Stimulated activated naive B cell treated with anti-CD40 and anti-IgM and Interleukin-4, amounts not matched to agents 10 μg/mL and 1 μg/mL and 100 μg/mL, for 72 hours (primary cell): ENCODE measurements around the gene CTBP1.
A peak's percentile ranks its signal among the peaks of the same experiment; 100 is the strongest.

Source experiments
- ATAC-seq, 2 donors: fragments of 150-1000 bp; cut with Tn5 transposase; replicated peaks; 2 replicates each; pipeline ENCODE4 v1.10.0; 2021; ENCODE audit warnings: moderate library complexity in 1 of 2
- DNase-seq: peaks from one replicate; pipeline ENCODE4 v3.0.0; 2021
- H3K27ac Mint-ChIP-seq: one replicate; pipeline ENCODE4 v1.8.0; 2022; ENCODE audit warnings: mild to moderate bottlenecking, mixed read lengths
- H3K27me3 Mint-ChIP-seq, 2 donors: one replicate each; pipeline ENCODE4 v1.8.0; 2022; ENCODE audit warnings: mixed read lengths in 2 of 2
- H3K36me3 Mint-ChIP-seq, 2 donors: one replicate each; pipeline ENCODE4 v1.8.0; 2022; ENCODE audit warnings: mixed read lengths in 2 of 2, mild to moderate bottlenecking in 1 of 2
- H3K4me1 Mint-ChIP-seq, 2 donors: one replicate each; pipeline ENCODE4 v1.8.0; 2022; ENCODE audit warnings: mixed read lengths in 2 of 2, mild to moderate bottlenecking in 1 of 2
- H3K4me3 Mint-ChIP-seq, 2 donors: one replicate each; pipeline ENCODE4 v1.8.0; 2022; ENCODE audit warnings: mild to moderate bottlenecking in 2 of 2, mixed read lengths in 2 of 2, moderate library complexity in 1 of 2
- H3K9me3 Mint-ChIP-seq, 2 donors: one replicate each; pipeline ENCODE4 v1.8.0; 2022; ENCODE audit warnings: mixed read lengths in 2 of 2, mild to moderate bottlenecking in 1 of 2

The CTBP1 gene

DNA sequence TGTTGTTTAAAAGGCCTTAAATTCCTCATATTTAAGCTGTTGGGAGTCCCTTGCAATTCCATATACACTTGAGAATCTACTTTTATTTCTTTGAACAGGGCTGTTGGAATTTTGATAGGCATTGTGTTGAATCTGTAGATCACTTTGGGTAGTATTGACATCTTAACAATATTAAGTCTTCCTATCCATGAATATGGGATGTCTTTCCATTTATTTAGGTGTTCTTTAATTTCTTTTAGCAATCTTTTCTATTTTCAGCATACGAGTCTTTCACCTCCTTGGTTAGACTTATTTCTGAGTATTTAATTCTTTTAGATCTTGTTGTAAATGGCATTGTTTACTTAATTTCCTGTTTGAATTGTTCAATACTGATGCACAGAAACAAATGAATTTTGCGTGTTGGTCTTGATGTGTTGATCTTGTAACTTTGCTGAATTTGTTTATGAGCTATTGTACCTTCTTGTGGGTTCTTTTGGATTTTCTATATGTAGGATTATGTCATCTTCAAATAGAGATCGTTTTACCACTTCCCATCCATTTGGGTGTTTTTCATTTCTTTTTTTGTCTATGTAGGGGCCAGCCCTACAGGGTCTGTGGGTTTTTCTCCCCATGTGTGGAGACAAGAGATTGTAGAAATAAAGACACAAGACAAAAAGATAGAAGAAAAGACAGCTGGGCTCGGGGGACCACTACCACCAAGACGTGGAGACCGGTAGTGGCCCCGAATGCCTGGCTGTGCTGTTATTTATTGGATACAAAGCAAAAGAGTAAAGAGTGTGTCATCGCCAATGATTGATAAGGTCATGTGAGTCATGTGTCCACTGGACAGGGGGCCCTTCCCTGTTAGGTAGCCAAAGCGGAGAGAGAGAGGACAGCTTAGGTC is 18.2 kb upstream of the CTBP1 start:
- Mint-ChIP-seq H3K9me3 (peaks cover 4% of the 10 kb centered on the region in 2 donors), H3K36me3 (peaks cover 0 to 7% of the 10 kb centered on the region in 2 donors), H3K4me1 (peaks cover 24 to 26% of the 10 kb centered on the region in 2 donors), H3K27ac (peak overlapping the region; percentile 88), H3K27me3 (no peaks in the 10 kb centered on the region), H3K4me3 (peak overlapping the region; percentile 81 to 82)
- DNase-seq = no peak
- peak; percentile 60 to 67 for ATAC-seq

GRCh38 chr4:1265351-1265750 is 16.4 kb upstream of the CTBP1 start:
- Mint-ChIP-seq H3K9me3 (peaks cover 2 to 4% of the 10 kb centered on the region in 2 donors), H3K27me3 (no peaks in the 10 kb centered on the region), H3K36me3 (peaks cover 0 to 7% of the 10 kb centered on the region in 2 donors), H3K27ac (no peak overlapping the region), H3K4me3 (no peak overlapping the region), H3K4me1 (peaks cover 26 to 27% of the 10 kb centered on the region in 2 donors)
- DNase-seq (no peak), ATAC-seq (no peak)

GRCh38 chr4:1264942-1265341 is 16.0 kb upstream of the CTBP1 start:
- DNase-seq = no peak
- no peak overlapping the region for H3K4me3 Mint-ChIP-seq
- H3K27me3 Mint-ChIP-seq = no peaks in the 10 kb centered on the region
- peaks cover 0 to 2% of the 10 kb centered on the region in 2 donors for H3K9me3 Mint-ChIP-seq
- peaks cover 0 to 7% of the 10 kb centered on the region in 2 donors for H3K36me3 Mint-ChIP-seq
- no peak for ATAC-seq
- H3K4me1 Mint-ChIP-seq = peaks cover 24% of the 10 kb centered on the region in 2 donors
- H3K27ac Mint-ChIP-seq = no peak overlapping the region

- H3K4me1 Mint-ChIP-seq = peaks cover 10 to 13% of the 10 kb centered on the region in 2 donors
- no peak for ATAC-seq
- H3K36me3 Mint-ChIP-seq = peaks cover 1 to 5% of the 10 kb centered on the region in 2 donors
- no peak for DNase-seq
- H3K9me3 Mint-ChIP-seq = peaks cover 0 to 1% of the 10 kb centered on the region in 2 donors
- H3K27ac Mint-ChIP-seq = no peak overlapping the region
- no peaks in the 10 kb centered on the region for H3K27me3 Mint-ChIP-seq
- no peak overlapping the region for H3K4me3 Mint-ChIP-seq
Observed at GRCh38 chr4:1261107-1261928, 12.4 kb upstream of the CTBP1 start.

DNA sequence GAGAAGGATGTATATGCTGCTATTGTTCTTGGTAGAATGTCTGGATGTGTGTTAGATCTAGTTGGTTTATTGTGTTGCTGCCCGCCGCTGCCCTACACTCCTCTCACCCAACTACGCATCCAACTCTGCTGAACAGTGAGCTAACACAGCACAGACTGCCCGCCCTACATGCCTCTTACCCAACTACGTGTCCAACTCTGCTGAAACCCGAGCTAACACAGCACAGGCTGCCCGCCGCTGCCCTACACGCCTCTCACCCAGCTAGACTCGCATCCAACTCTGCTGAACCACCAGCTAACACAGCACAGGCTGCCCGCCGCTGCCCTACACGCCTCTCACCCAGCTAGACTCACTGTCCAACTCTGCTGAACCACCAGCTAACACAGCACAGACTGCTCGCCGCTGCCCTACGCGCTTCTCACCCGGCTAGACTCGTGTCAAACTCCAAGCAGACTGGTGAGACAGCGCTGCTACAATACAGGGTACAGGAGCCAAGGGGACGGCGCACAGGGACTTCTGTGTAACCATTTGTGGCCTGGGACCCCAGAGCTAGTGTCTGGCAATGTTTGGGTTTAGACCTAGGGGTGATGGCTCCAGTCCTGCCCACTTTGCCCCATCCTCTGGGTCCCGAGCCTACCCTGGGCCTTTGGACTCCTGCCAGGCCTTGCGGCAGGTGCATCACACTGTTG is 11.6 kb upstream of the CTBP1 start:
- DNase-seq (no peak), ATAC-seq (no peak)
- Mint-ChIP-seq H3K4me3 (no peak overlapping the region), H3K9me3 (peaks cover 0 to 1% of the 10 kb centered on the region in 2 donors), H3K36me3 (peaks cover 3 to 4% of the 10 kb centered on the region in 2 donors), H3K27ac (peak overlapping the region; percentile 68), H3K27me3 (no peaks in the 10 kb centered on the region), H3K4me1 (peaks cover 9 to 21% of the 10 kb centered on the region in 2 donors)

- DNase-seq = no peak
- H3K27ac Mint-ChIP-seq = peak overlapping the region; percentile 34
Observed at GRCh38 chr4:1259966-1260365, 11.0 kb upstream of the CTBP1 start.

DNA sequence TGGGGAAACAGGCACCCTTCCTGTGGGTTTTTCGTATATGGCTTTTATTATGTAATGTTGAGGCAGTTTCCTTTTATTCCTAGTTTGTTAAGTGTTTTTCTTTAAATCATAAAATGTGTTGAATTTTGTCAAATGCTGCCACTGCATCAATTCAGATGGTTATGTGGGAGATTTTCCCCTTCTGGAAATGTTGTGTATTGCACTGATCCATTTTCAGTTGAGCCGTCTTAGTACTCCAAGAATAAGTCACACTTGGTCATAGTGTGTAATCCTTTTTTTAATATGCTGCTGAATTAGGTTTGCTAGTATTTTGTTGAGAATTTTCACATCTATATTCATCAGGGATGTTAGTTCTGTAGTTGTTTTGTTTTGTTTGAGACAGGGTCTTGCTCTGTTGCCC is 9.5 kb upstream of the CTBP1 start:
- no peak for DNase-seq
- H3K27ac Mint-ChIP-seq = no peak overlapping the region
- no peak overlapping the region for H3K4me3 Mint-ChIP-seq
- ATAC-seq = no peak
- H3K4me1 Mint-ChIP-seq = peaks cover 14 to 26% of the 10 kb centered on the region in 2 donors
- H3K9me3 Mint-ChIP-seq = peaks cover 0 to 3% of the 10 kb centered on the region in 2 donors
- H3K36me3 Mint-ChIP-seq = peaks cover 14 to 18% of the 10 kb centered on the region in 2 donors
- H3K27me3 Mint-ChIP-seq = no peaks in the 10 kb centered on the region

More at GRCh38 chr4:1259966-1260365, 11.0 kb upstream of the CTBP1 start:
- ATAC-seq = peak in 1 of 2 donors; percentile 36
- Mint-ChIP-seq H3K27me3 (no peaks in the 10 kb centered on the region), H3K4me3 (no peak overlapping the region), H3K4me1 (peaks cover 9 to 22% of the 10 kb centered on the region in 2 donors), H3K9me3 (peaks cover 0 to 1% of the 10 kb centered on the region in 2 donors), H3K36me3 (peaks cover 3 to 5% of the 10 kb centered on the region in 2 donors)

DNA sequence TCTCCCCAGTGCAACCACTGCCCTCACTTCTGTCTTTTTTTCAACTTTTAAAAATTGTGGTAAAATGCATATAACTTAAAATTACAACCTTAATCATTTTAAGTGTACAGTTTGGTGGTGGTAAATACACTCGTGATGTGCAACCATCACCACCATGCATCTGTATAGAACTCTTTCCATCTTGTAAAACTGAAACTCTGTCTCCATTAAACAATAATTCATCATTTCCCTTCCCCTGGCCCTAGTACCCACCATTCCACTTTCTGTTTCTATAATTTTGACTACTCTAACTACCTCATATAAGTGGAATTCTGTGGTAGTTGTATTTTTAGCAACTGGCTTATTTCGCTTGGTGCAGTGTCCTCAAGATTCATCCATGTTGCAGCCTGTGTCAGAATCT is 6.8 kb upstream of the CTBP1 start:
- H3K36me3 Mint-ChIP-seq = peaks cover 33 to 40% of the 10 kb centered on the region in 2 donors
- ATAC-seq (peak in 1 of 2 donors; percentile 33), DNase-seq (no peak)
- no peak overlapping the region for H3K4me3 Mint-ChIP-seq
- no peak overlapping the region for H3K27ac Mint-ChIP-seq
- no peaks in the 10 kb centered on the region for H3K27me3 Mint-ChIP-seq
- H3K9me3 Mint-ChIP-seq = peaks cover 0 to 3% of the 10 kb centered on the region in 2 donors
- H3K4me1 Mint-ChIP-seq = peaks cover 25 to 50% of the 10 kb centered on the region in 2 donors

- Mint-ChIP-seq H3K9me3 (peaks cover 0 to 3% of the 10 kb centered on the region in 2 donors), H3K36me3 (peaks cover 34 to 46% of the 10 kb centered on the region in 2 donors), H3K4me3 (no peak overlapping the region), H3K27ac (no peak overlapping the region), H3K27me3 (no peaks in the 10 kb centered on the region), H3K4me1 (peaks cover 28 to 55% of the 10 kb centered on the region in 2 donors)
- DNase-seq (no peak), ATAC-seq (no peak)
Observed at GRCh38 chr4:1255151-1255550, 6.2 kb upstream of the CTBP1 start.

GRCh38 chr4:1253831-1254230 is 4.9 kb upstream of the CTBP1 start:
- no peak overlapping the region for H3K4me3 Mint-ChIP-seq
- H3K36me3 Mint-ChIP-seq = peaks cover 36 to 52% of the 10 kb centered on the region in 2 donors
- no peak overlapping the region for H3K27ac Mint-ChIP-seq
- H3K9me3 Mint-ChIP-seq = peaks cover 0 to 3% of the 10 kb centered on the region in 2 donors
- H3K27me3 Mint-ChIP-seq = no peaks in the 10 kb centered on the region
- H3K4me1 Mint-ChIP-seq = peaks cover 33 to 55% of the 10 kb centered on the region in 2 donors
- ATAC-seq (no peak), DNase-seq (no peak)

DNA sequence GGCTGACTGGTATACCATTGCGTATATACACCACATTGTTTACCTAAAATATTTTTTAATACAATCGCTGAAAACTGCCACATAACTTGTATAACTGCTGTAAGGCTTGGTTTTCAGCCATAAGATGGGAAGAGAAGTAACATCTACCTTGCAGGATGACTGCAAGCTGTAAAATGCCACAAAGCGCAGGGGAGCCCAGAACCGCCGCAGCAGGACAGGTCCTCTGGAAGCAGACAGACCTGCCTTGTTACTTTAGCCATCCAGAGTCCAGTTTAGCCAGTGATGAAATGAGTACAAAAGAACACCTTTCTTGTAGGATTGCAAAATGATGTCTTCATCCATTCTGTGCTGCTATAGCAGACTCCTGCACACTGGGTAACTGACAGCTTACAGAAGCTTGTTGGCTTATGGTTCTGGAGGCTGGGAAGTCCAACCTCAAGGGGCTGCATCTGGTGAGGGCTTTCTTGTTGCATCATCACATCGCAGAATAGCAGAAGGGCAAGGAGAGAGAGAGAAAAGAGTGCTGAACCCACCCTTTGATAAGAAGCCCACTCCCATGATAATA is 4.1 kb upstream of the CTBP1 start:
- peaks cover 0 to 3% of the 10 kb centered on the region in 2 donors for H3K9me3 Mint-ChIP-seq
- no peaks in the 10 kb centered on the region for H3K27me3 Mint-ChIP-seq
- no peak overlapping the region for H3K27ac Mint-ChIP-seq
- H3K4me3 Mint-ChIP-seq = no peak overlapping the region
- H3K4me1 Mint-ChIP-seq = peaks cover 33 to 55% of the 10 kb centered on the region in 2 donors
- DNase-seq = no peak
- no peak for ATAC-seq
- peaks cover 36 to 52% of the 10 kb centered on the region in 2 donors for H3K36me3 Mint-ChIP-seq

- Mint-ChIP-seq H3K27me3 (no peaks in the 10 kb centered on the region), H3K4me1 (peaks cover 37 to 62% of the 10 kb centered on the region in 2 donors), H3K27ac (no peak overlapping the region), H3K4me3 (peak overlapping the region in 1 of 2 donors; percentile 43), H3K9me3 (peaks cover 0 to 1% of the 10 kb centered on the region in 2 donors), H3K36me3 (peaks cover 40 to 58% of the 10 kb centered on the region in 2 donors)
- ATAC-seq (no peak), DNase-seq (no peak)
Observed at GRCh38 chr4:1251773-1252066, 2.8 kb upstream of the CTBP1 start.

DNA sequence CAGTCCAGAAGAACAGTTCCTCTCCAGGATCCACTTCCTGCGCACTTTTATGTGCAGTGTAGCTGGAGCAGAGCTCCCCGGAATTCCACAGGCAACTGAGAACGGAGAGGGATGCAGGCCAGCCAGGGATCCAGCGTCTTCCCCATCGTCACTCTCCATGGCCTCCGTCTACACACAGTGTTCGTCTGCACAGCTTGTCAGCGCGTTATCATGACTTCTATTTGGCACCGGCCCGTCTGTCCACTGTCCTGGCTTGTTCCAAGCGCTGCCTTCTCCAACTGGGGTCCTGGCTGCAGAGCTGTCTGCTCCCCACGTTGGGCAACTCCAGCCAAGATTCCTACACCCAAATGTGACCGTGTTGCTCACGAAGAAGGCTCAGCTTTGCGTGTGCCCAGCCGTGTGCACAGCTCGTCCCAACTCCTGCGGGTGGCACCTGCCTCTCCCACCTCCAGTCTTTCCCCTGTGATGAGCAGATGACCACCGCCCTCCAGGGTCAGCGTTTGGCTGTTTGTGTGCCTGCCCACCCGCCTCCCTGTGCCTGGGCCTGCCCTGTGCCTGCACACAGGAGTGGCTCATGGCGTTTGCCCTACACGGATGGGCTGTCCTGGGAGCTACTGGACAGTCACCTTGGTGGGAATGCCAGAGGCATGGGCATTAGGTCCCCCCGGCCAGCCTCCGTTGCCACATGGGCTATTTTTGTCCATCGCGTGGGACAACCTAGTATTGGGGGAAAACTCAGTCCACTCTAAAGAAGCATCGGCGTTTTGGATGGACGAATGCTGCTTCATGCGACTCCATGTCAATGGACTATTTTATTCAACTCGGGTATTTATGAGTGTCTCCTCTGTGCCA is 2.2 kb upstream of the CTBP1 start:
- Mint-ChIP-seq H3K27me3 (no peaks in the 10 kb centered on the region), H3K27ac (peak overlapping the region; percentile 57), H3K36me3 (peaks cover 44 to 61% of the 10 kb centered on the region in 2 donors), H3K4me1 (peaks cover 42 to 63% of the 10 kb centered on the region in 2 donors), H3K9me3 (peaks cover 0 to 1% of the 10 kb centered on the region in 2 donors), H3K4me3 (peak overlapping the region; percentile 91 to 95)
- no peak for ATAC-seq
- no peak for DNase-seq
